Right ventricle myocardium inferior (tissue), 1 donor: ENCODE data around the gene SARM1. TPM values are rescaled to one million over a fixed set of nuclear protein-coding genes. Genes with fewer than 3 reads are reported as not detected.

ENCODE experiments used
- ATAC-seq: fragments of 200-7000 bp; cut with Tn5 transposase; one replicate; pipeline ENCODE4 v1.9.1; 2020; ENCODE audit warnings: mild to moderate bottlenecking, moderate library complexity
- DNase-seq: peaks from one replicate; pipeline ENCODE4 v3.0.0; 2021; ENCODE audit errors: missing footprints
- intact Hi-C: fragments of 100-400 bp; cut with DNase I; formaldehyde crosslinking; loops from one replicate; pipeline ENCODE4 v1.11.0; 2022
- total RNA-seq: library from RNA; stranded (reverse); fragmentation: NEBNext Ultra II Directional; extraction: Animal tissue kit (Norgen Biotek cat#: 25700); gene quantifications from one replicate; pipeline ENCODE4 v1.2.1, GENCODE V29; 2021
- donor health status: DM: no; HTN: yes; CAD: no; lungs with severe emphysema.

SARM1 gene
- total RNA-seq, 1 donor from 2014 or later = 6.2 TPM

- ATAC-seq (no peak), DNase-seq (no peak)
- intact Hi-C loops = no loop called here
These were observed 6.7 kb upstream of the SARM1 start, which contains the start of gene SEBOX for GRCh38 chr17:28364665-28365363. SEBOX (minus strand) TSS chr17:28365199; CDS start chr17:28365151, 48 bp downstream.

- ATAC-seq = no peak
- intact Hi-C loops = no loop called here
- DNase-seq = no peak
These were observed 6.0 kb upstream of the SARM1 start for GRCh38 chr17:28365487-28365886.

DNA sequence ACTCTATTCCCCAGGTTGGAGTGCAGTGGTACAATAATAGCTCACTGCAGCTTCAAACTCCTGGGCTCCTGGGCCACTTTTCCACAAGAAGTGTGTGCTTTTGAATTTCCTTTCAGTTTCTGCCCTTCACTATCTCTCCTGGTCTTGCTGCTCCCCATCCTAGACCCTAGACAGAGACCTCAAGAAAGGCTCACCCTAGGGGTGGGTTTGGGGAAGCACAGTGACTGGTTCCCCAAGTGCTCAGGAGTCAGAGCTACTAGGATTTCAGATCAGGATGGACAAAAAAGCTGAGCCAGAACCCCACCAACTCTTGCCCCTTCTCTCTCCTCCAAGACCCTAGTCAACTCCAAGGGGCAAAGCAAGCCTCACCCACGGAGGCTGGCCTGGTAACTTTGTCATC is 4.9 kb upstream of the SARM1 start:
- ATAC-seq = no peak
- no peak for DNase-seq
- intact Hi-C loops = no loop called here

GRCh38 chr17:28367641-28368305 is 3.7 kb upstream of the SARM1 start:
- DNase-seq (no peak), ATAC-seq (no peak)
- intact Hi-C loops = no loop called here

DNA sequence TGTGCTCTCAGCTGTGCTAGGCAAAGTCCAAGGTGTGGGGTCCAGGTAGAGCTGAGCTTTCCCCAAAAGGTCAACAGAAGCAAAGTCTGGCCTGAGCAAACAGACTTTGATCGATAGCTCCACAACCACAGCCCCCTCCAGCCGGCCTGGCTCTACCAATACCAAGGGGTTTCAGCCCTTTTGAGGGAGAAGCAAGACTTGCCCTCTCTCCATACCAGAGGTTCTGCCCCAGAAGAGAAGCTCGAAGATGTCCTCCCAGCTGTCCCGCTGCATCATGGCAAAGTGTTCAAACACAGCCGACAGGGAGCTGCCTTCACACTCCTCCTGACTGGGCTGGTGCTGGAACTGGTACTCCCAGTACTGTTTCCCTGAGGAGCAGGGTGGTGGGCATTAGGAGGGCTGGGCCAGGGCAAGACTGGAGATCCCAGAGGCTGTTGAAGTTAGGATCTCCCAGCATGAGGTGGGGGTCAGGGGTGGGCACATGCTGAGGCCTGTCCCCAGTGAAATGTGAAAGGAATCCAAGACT is 3.1 kb upstream of the SARM1 start:
- DNase-seq = no peak
- ATAC-seq = no peak

GRCh38 chr17:28368915-28369683 is 2.4 kb upstream of the SARM1 start:
- ATAC-seq (no peak), DNase-seq (no peak)
- intact Hi-C loops = no loop called here

More for the DNA sequence above, 3.1 kb upstream of the SARM1 start:
- intact Hi-C loops = no loop called here

DNA sequence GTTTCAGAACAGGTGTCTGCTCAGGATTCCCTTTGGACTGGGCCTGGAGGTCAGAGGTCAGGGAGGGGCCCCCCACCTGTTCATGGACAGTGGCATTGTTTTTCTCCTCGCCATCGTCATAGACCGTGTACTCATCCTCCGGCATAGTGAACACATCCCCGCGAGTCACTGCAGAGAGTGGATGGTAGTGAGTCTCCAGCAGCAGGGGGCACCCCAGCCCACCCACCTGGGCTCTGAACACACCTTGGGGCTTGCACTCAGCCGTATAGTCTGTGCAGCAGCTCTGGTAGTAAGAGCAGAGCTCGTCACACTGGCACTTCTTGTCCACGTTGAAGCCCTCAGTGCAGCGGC is 1.8 kb upstream of the SARM1 start:
- intact Hi-C loops = no loop called here
- DNase-seq = no peak
- no peak for ATAC-seq

DNA sequence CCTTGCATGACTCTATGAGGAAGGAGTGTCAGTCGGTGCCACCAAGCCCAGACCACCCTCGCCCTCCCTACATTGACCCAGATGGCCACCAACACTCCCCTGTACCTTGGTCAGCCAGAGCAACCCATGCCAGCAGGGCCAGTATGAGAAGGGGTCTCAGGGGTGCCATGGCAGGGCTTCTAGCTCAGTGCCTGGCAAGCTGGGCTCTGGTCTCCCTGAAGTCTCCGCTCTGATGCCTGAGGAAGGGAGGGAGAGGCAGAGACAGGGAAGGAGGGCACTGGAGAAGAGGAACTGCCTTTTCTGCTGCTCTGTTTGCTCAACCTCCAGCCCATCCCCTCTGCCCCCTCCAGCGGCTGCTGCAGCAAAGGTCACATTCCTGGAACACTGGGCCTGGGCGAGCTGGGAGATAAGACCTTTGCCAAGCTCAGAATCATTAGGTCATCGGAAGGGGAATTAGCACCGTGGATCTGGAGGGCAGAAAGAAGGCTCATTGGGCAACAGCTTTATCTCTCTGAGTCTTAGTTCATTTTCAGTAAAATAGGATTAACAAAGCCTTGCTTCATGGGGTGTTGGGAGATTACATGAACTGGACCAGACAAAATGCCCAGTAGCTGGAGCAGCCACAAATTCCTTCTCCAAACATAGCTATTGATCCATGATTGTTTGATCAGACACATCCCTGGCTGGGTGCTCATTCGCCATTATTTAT is 1.3 kb upstream of the SARM1 start, which contains the start of gene VTN:
Gene VTN (minus strand): TSS at position 273 of the 709 bp plus-strand sequence. CDS start 104 bp downstream, at position 169.
- intact Hi-C loops = no loop called here
- ATAC-seq (peak; percentile 48), DNase-seq (no peak)

DNA sequence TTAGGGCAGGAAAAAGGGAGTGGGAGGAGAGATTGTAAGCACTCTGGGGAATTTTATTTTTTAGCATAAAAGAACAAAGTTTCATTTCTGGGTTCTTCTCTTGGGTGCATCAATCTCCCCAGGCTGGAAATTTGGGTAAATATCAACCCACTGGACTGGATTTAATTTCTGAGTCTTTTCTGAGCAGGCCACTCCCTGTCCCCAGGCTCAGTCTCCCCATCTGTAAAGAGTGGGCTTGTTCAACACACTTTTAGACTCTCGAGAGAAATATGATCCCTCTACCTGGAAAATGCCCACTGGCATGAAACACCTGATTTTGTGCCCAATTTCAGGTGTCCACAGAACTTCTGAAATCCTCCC is 770 bp upstream of the SARM1 start:
- intact Hi-C loops = no loop called here
- DNase-seq (no peak), ATAC-seq (no peak)

DNA sequence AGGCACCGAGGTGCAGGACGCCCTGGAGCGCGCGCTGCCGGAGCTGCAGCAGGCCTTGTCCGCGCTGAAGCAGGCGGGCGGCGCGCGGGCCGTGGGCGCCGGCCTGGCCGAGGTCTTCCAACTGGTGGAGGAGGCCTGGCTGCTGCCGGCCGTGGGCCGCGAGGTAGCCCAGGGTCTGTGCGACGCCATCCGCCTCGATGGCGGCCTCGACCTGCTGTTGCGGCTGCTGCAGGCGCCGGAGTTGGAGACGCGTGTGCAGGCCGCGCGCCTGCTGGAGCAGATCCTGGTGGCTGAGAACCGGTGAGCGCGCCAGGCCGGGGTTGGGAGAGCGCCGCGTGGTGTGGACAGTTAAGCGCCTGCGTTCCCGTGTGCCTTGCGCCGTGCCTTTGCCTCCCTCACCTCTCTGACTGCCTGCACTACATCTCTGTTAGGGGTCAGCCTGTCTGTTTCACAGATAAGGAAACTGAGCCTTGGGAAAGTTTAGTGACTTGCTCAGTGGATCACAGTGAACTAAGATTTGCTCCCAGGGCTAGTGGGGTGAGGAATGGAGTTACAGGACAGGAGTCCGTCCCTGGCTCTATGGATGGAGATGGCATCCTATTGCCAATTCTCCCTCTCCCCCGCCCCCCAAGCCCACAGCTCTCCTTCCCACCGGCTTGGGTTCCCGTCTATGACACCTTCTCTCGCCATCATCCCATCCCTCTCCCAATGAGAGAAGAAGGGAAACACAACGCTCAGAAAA is 880 bp downstream of the SARM1 start:
- intact Hi-C loops = no loop called here

GRCh38 chr17:28372945-28373274 is 1.4 kb downstream of the SARM1 start:
- intact Hi-C loops = no loop called here
- DNase-seq = no peak
- no peak for ATAC-seq

More for the DNA sequence above, 880 bp downstream of the SARM1 start:
- DNase-seq = no peak
- no peak for ATAC-seq

GRCh38 chr17:28379814-28380801 is 8.6 kb downstream of the SARM1 start:
- DNase-seq (no peak), ATAC-seq (no peak)
- intact Hi-C loops = no loop called here

DNA sequence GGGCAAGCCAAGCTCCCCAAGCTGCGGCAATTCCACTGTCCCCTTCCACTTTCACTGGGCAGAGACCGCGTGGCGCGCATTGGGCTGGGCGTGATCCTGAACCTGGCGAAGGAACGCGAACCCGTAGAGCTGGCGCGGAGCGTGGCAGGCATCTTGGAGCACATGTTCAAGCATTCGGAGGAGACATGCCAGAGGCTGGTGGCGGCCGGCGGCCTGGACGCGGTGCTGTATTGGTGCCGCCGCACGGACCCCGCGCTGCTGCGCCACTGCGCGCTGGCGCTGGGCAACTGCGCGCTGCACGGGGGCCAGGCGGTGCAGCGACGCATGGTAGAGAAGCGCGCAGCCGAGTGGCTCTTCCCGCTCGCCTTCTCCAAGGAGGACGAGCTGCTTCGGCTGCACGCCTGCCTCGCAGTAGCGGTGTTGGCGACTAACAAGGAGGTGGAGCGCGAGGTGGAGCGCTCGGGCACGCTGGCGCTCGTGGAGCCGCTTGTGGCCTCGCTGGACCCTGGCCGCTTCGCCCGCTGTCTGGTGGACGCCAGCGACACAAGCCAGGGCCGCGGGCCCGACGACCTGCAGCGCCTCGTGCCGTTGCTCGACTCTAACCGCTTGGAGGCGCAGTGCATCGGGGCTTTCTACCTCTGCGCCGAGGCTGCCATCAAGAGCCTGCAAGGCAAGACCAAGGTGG is 9.8 kb downstream of the SARM1 start:
- ATAC-seq = no peak
- intact Hi-C loops = no loop called here
- no peak for DNase-seq

DNA sequence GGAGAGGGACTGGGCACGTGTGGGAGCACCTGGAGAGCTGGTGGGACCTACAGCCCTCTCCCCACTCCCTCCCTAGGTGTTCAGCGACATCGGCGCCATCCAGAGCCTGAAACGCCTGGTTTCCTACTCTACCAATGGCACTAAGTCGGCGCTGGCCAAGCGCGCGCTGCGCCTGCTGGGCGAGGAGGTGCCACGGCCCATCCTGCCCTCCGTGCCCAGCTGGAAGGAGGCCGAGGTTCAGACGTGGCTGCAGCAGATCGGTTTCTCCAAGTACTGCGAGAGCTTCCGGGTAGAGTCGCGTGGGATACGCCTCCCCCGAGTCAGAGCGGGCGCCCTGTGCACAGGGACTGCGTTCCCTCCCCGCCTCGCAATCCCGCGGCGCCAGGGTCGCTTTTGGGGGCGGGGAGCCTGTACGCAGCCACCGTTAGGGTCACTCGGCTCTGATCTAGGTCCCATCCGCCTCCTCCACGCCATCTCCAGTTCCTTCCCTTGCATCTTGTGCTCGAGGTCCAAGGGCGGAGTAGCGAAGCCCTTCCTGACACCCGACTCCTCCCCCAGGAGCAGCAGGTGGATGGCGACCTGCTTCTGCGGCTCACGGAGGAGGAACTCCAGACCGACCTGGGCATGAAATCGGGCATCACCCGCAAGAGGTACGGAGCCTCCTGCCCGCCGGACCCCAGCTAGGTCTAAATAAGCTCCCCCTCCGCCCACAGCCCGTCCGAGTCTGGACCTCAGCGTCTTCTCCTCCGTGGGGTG is 13.0 kb downstream of the SARM1 start:
- DNase-seq (peak; percentile 77), ATAC-seq (peak; percentile 78)
- intact Hi-C loops = no loop called here

- DNase-seq (no peak), ATAC-seq (no peak)
- intact Hi-C loops = no loop called here
These were observed 13.5 kb downstream of the SARM1 start for GRCh38 chr17:28385037-28385400.

GRCh38 chr17:28385406-28385805 is 13.9 kb downstream of the SARM1 start:
- ATAC-seq (no peak), DNase-seq (no peak)
- intact Hi-C loops = no loop called here
